Natural killer cell (primary cell): ENCODE data around the gene DKK2. TPM values are rescaled to one million over a fixed set of nuclear protein-coding genes. Genes with fewer than 3 reads are reported as not detected.
"Not testable (repeated sequence)": the region's sequence is repeated elsewhere in the genome, so short reads cannot be mapped to it uniquely, and the experiment has no call there.

Source experiments
- ATAC-seq, 3 donors: fragments of 150-1000 bp in 2 of 3; fragments of 200-7000 bp in 1 of 3; cut with Tn5 transposase; 1 replicate in 1 of 3; 2 replicates in 2 of 3; pipeline ENCODE4 v1.10.0; 2021; ENCODE audit warnings: mild to moderate bottlenecking in 2 of 3, moderate library complexity in 2 of 3
- DNase-seq, 2 donors: peaks; one replicate each; pipeline versions ENCODE4 v3.0.0 to v3.0.0-alpha.2; 2013 to 2021; ENCODE audit warnings: mixed read lengths in 1 of 2
- H3K27ac ChIP-seq: one replicate; pipeline ENCODE4 v1.5.1; 2013; ENCODE audit warnings: mild to moderate bottlenecking, low read length
- H3K27me3 ChIP-seq: one replicate; pipeline ENCODE4 v1.6.1; 2013; ENCODE audit warnings: low read length; ENCODE audit not compliant: control insufficient read depth, insufficient read depth
- H3K36me3 ChIP-seq: one replicate; pipeline ENCODE4 v1.6.1; 2013; ENCODE audit warnings: low read length; ENCODE audit not compliant: control insufficient read depth, insufficient read depth
- H3K4me1 ChIP-seq: one replicate; pipeline ENCODE4 v1.6.1; 2013; ENCODE audit warnings: low read length; ENCODE audit not compliant: control insufficient read depth, insufficient read depth
- H3K4me3 ChIP-seq: one replicate; pipeline ENCODE4 v1.5.1; 2013; ENCODE audit warnings: low read length
- H3K9me3 ChIP-seq: one replicate; pipeline ENCODE4 v1.6.1; 2013; ENCODE audit warnings: low read length; ENCODE audit not compliant: control insufficient read depth, insufficient read depth
- H3K27ac Mint-ChIP-seq, 2 donors: one replicate each; pipeline ENCODE4 v1.8.0; 2022; ENCODE audit warnings: mild to moderate bottlenecking in 2 of 2, mixed read lengths in 2 of 2, moderate library complexity in 1 of 2
- H3K27me3 Mint-ChIP-seq, 2 donors: one replicate each; pipeline ENCODE4 v1.8.0; 2022; ENCODE audit warnings: low read depth in 2 of 2, mixed read lengths in 2 of 2
- H3K36me3 Mint-ChIP-seq: one replicate; pipeline ENCODE4 v1.8.0; 2022; ENCODE audit warnings: mixed read lengths
- H3K4me1 Mint-ChIP-seq, 2 donors: one replicate each; pipeline ENCODE4 v1.8.0; 2022; ENCODE audit warnings: mixed read lengths in 2 of 2
- H3K4me3 Mint-ChIP-seq: one replicate; pipeline ENCODE4 v1.8.0; 2022; ENCODE audit warnings: mild to moderate bottlenecking, moderate library complexity, mixed read lengths
- H3K9me3 Mint-ChIP-seq, 2 donors: one replicate each; pipeline ENCODE4 v1.8.0; 2022; ENCODE audit warnings: mixed read lengths in 2 of 2
- WGBS: methylation state at CpG from one replicate; pipeline ENCODE4 v1.1.7; 2013; ENCODE audit warnings: missing lambda C conversion rate; ENCODE audit not compliant: insufficient coverage; 5-methylcytosine and 5-hydroxymethylcytosine counted together
- intact Hi-C: fragments of 100-400 bp; cut with micrococcal nuclease; formaldehyde crosslinking; loops from one replicate; pipeline ENCODE4 v1.14.2; 2022
- total RNA-seq, 4 donors: library from RNA; stranded (reverse); fragments of 120-200 nt in 1 of 4; gene quantifications; one replicate each; pipeline versions ENCODE4 v1.2.3 to v1.2.4, GENCODE V29; 2013 to 2022
- TF ChIP-seq, protein P1 (sequence below): fragments of 200-600 bp; IDR thresholded peaks from one replicate; pipeline ENCODE4 v1.8.0; 2022; ENCODE audit warnings: antibody characterized with exemption

DKK2 gene
- total RNA-seq, 3 donors from 2014 or later (not counting 1 experiment from before 2014, with no cell fraction given) = 0.56 to 0.85 TPM; not detected in 1

DNA sequence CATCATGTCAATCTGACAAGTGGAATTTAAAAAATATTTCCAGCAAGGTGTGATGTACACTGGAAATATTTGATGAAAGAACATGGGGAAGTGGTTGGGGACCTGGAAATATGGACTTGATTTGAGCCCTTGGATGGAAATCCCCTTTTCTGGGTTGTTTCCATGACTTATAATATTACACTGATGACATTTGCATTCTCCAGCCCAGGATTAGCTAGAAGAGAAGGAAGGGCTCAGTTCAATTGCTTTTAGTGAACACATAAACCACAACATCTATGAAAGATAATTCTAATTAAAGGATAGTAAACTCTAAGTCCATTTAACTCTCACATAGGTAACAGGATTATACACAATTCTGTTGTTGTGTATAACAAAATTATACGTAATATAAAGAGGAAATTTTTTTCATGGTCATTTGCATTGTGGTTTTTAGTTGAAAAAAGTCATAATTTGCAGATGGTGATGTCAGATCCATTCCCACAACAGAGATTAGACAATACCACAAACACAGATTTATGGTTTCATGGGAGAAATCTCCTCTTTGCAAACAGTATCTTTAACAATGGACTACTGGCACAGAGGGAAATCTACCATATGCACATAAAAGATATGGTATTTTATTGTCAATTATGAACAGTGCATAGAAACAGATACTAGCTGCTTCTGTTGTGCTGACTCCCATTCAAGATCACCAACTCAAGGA lies 126.5 kb downstream of the DKK2 start:
- Histone ChIP-seq H3K4me3 (no peak overlapping the region), H3K36me3 (no peaks in the 10 kb centered on the region), H3K4me1 (no peaks in the 10 kb centered on the region), H3K27me3 (no peaks in the 10 kb centered on the region), H3K27ac (no peak overlapping the region), H3K9me3 (no peaks in the 10 kb centered on the region)
- DNase-seq = no peak
- ATAC-seq = no peak
- no CpG with 5 or more reads among the region's 1 CpG for WGBS
- Mint-ChIP-seq H3K27ac (no peak overlapping the region), H3K36me3 (no peaks in the 10 kb centered on the region), H3K4me1 (no peaks in the 10 kb centered on the region), H3K9me3 (peaks cover 9 to 24% of the 10 kb centered on the region in 2 donors), H3K4me3 (no peak overlapping the region), H3K27me3 (no peaks in the 10 kb centered on the region)
- intact Hi-C loops = no loop called here
- TF ChIP-seq, protein P1, sequence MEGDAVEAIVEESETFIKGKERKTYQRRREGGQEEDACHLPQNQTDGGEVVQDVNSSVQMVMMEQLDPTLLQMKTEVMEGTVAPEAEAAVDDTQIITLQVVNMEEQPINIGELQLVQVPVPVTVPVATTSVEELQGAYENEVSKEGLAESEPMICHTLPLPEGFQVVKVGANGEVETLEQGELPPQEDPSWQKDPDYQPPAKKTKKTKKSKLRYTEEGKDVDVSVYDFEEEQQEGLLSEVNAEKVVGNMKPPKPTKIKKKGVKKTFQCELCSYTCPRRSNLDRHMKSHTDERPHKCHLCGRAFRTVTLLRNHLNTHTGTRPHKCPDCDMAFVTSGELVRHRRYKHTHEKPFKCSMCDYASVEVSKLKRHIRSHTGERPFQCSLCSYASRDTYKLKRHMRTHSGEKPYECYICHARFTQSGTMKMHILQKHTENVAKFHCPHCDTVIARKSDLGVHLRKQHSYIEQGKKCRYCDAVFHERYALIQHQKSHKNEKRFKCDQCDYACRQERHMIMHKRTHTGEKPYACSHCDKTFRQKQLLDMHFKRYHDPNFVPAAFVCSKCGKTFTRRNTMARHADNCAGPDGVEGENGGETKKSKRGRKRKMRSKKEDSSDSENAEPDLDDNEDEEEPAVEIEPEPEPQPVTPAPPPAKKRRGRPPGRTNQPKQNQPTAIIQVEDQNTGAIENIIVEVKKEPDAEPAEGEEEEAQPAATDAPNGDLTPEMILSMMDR = no peak

DNA sequence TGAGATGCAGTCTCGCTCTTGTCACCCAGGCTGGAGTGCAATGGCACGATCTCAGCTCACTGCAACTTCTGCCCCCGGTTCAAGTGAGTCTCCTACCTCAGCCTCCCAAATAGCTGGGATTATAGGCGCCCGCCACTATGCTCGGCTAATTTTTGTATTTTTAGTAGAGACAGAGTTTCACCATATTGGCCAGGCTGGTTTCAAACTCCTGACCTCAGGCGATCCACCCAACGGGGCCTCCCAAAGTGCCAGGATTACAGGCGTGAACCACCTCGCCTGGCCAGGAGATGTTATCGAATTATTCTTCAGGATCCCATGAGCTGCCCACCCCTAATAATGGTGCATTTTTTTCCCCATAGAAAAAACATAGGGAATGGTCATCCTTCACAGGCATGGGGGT lies 128.1 kb downstream of the DKK2 start:
- H3K9me3 Mint-ChIP-seq = peaks cover 6 to 22% of the 10 kb centered on the region in 2 donors
- H3K4me1 Mint-ChIP-seq = not testable (repeated sequence)

DNA sequence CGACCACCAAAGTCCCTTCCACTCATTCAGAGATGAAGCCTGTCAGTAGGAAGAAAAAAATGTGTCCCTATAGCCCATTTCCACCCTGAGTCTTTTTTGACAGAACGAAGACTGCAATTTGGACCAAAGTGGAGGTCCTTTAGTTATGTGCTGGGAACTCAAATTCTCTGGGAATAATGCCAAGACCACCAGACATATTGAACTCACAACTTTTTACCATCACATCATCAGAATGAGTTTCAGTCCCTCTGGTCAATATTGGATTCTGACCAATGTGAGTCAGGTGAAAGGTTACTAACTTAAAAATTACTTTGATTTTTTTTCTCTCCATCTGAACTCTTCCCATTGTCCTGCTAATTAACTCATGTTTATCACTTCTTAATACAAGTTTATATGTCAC lies 128.9 kb downstream of the DKK2 start:
- no peaks in the 10 kb centered on the region for H3K36me3 Mint-ChIP-seq
- TF ChIP-seq, protein P1 = no peak

More for the DNA sequence above, 128.1 kb downstream of the DKK2 start:
- H3K4me3 Mint-ChIP-seq, ATAC-seq, DNase-seq, H3K9me3 ChIP-seq, H3K36me3 Mint-ChIP-seq, H3K27me3 ChIP-seq, H3K27ac ChIP-seq, H3K36me3 ChIP-seq, intact Hi-C loops, H3K27me3 Mint-ChIP-seq, H3K27ac Mint-ChIP-seq, H3K4me3 ChIP-seq, H3K4me1 ChIP-seq: not testable (repeated sequence)
- 92% methylated on average over 11 of the region's 11 CpGs for WGBS

DNA sequence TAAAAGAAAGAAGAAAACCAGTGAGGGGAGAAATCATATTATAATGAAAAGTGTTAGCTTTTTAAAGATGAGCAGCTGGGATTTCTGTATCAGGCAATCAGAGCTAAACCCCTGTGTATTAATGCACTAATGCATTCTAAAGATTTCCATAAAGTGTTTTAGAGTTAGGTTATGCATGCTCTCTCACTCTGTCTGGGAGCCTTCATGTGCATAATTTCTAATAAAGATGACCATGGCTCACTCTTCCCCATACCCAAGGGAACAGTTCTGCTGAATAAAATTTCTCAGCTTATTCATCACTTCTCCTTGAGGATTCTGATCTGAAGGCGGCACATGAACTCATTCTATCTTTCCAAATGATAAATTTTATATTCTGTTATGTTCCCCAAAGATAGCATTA lies 129.4 kb downstream of the DKK2 start:
- H3K4me3 Mint-ChIP-seq = no peak overlapping the region
- H3K4me1 Mint-ChIP-seq = no peaks in the 10 kb centered on the region
- DNase-seq (no peak), ATAC-seq (no peak)
- H3K9me3 Mint-ChIP-seq = peaks cover 2 to 17% of the 10 kb centered on the region in 2 donors
- no peaks in the 10 kb centered on the region for H3K36me3 ChIP-seq
- no peaks in the 10 kb centered on the region for H3K36me3 Mint-ChIP-seq
- intact Hi-C loops = no loop called here
- no peaks in the 10 kb centered on the region for H3K27me3 Mint-ChIP-seq
- no peaks in the 10 kb centered on the region for H3K4me1 ChIP-seq
- no peak overlapping the region for H3K27ac Mint-ChIP-seq
- H3K4me3 ChIP-seq = no peak overlapping the region
- H3K27ac ChIP-seq = no peak overlapping the region
- 88% methylated on average over 1 of the region's 1 CpG for WGBS
- TF ChIP-seq, protein P1 = no peak
- H3K27me3 ChIP-seq = no peaks in the 10 kb centered on the region
- no peaks in the 10 kb centered on the region for H3K9me3 ChIP-seq

More for the DNA sequence above, 128.9 kb downstream of the DKK2 start:
- no peaks in the 10 kb centered on the region for H3K27me3 Mint-ChIP-seq
- no peak overlapping the region for H3K4me3 ChIP-seq
- no peaks in the 10 kb centered on the region for H3K4me1 ChIP-seq
- intact Hi-C loops = no loop called here
- H3K9me3 ChIP-seq = no peaks in the 10 kb centered on the region
- no peaks in the 10 kb centered on the region for H3K27me3 ChIP-seq
- no peak overlapping the region for H3K27ac Mint-ChIP-seq
- DNase-seq (no peak), ATAC-seq (no peak)
- H3K36me3 ChIP-seq = no peaks in the 10 kb centered on the region
- H3K27ac ChIP-seq = no peak overlapping the region
- H3K4me3 Mint-ChIP-seq = no peak overlapping the region
- peaks cover 3 to 20% of the 10 kb centered on the region in 2 donors for H3K9me3 Mint-ChIP-seq
- 88% methylated on average over 1 of the region's 2 CpGs for WGBS
- no peaks in the 10 kb centered on the region for H3K4me1 Mint-ChIP-seq
